CD8-positive, alpha-beta memory T cell (primary cell): ENCODE data around the gene CLDN3. TPM values are rescaled to one million over a fixed set of nuclear protein-coding genes. Genes with fewer than 3 reads are reported as not detected.
A peak's percentile ranks its signal among the peaks of the same experiment; 100 is the strongest.

ENCODE experiments used
- CTCF ChIA-PET: fragments of 350-600 bp; sonication (Branson Sonifier 250); formaldehyde crosslinking; loops from one replicate; lab custom pipeline; 2021; ENCODE audit warnings: antibody characterized with exemption; lab: Charles Lee
- POLR2A ChIA-PET: fragments of 350-600 bp; sonication (Branson Sonifier 250); formaldehyde crosslinking; loops from one replicate; lab custom pipeline; 2021; ENCODE audit warnings: antibody characterized with exemption; lab: Charles Lee
- DNase-seq, 5 donors: peaks; one replicate each; pipeline versions ENCODE4 v3.0.0 to v3.0.0-alpha.2; 2020 to 2022; ENCODE audit warnings: mixed read lengths in 1 of 5
- H3K27ac ChIP-seq: one replicate; pipeline ENCODE4 v1.7.0; 2013; ENCODE audit warnings: low read depth, mild to moderate bottlenecking, low read length, moderate library complexity
- H3K27me3 ChIP-seq: 2 replicates; pipeline ENCODE4 v1.7.0; 2013; ENCODE audit warnings: low read length, mild to moderate bottlenecking; ENCODE audit not compliant: insufficient read depth, poor library complexity, severe bottlenecking
- H3K36me3 ChIP-seq: 2 replicates; pipeline ENCODE4 v1.7.0; 2013; ENCODE audit warnings: mild to moderate bottlenecking, low read length, moderate library complexity; ENCODE audit not compliant: insufficient read depth
- H3K4me1 ChIP-seq: 2 replicates; pipeline ENCODE4 v1.7.0; 2013; ENCODE audit warnings: mild to moderate bottlenecking, low read length, moderate library complexity; ENCODE audit not compliant: insufficient read depth
- H3K4me3 ChIP-seq: 2 replicates; pipeline ENCODE4 v1.7.0; 2013; ENCODE audit warnings: mild to moderate bottlenecking, low read length
- H3K9me3 ChIP-seq: 2 replicates; pipeline ENCODE4 v1.7.0; 2013; ENCODE audit warnings: mild to moderate bottlenecking, low read length
- H3K27ac Mint-ChIP-seq, 8 donors: one replicate each; pipeline ENCODE4 v1.8.0; 2020 to 2021; ENCODE audit warnings: mixed read lengths in 8 of 8, mild to moderate bottlenecking in 6 of 8, inconsistent platforms in 3 of 8, moderate library complexity in 3 of 8
- H3K27me3 Mint-ChIP-seq, 2 donors: one replicate each; pipeline ENCODE4 v1.8.0; 2020 to 2021; ENCODE audit warnings: mixed read lengths in 2 of 2, mild to moderate bottlenecking in 1 of 2, moderate library complexity in 1 of 2
- H3K36me3 Mint-ChIP-seq, 3 donors: one replicate each; pipeline ENCODE4 v1.8.0; 2020 to 2021; ENCODE audit warnings: mixed read lengths in 3 of 3, inconsistent platforms in 1 of 3, mild to moderate bottlenecking in 1 of 3
- H3K4me1 Mint-ChIP-seq, 3 donors: one replicate each; pipeline ENCODE4 v1.8.0; 2020 to 2021; ENCODE audit warnings: mixed read lengths in 3 of 3, inconsistent platforms in 1 of 3, mild to moderate bottlenecking in 1 of 3
- H3K4me3 Mint-ChIP-seq, 7 donors: one replicate each; pipeline ENCODE4 v1.8.0; 2020 to 2021; ENCODE audit warnings: mixed read lengths in 7 of 7, mild to moderate bottlenecking in 6 of 7, moderate library complexity in 4 of 7, inconsistent platforms in 2 of 7
- H3K9me3 Mint-ChIP-seq, 5 donors: one replicate each; pipeline ENCODE4 v1.8.0; 2020 to 2022; ENCODE audit warnings: mixed read lengths in 5 of 5, mild to moderate bottlenecking in 3 of 5, moderate library complexity in 2 of 5, inconsistent platforms in 1 of 5
- polyA plus RNA-seq: library from polyadenylated mRNA; unstranded; fragments of 300-500 nt; fragmentation: Illumina TruSeq; gene quantifications from one replicate; pipeline ENCODE4 v1.2.3, GENCODE V29; 2021
- total RNA-seq, 2 experiments: library from RNA; stranded (reverse); gene quantifications; one replicate each; pipeline ENCODE4 v1.2.3, GENCODE V29; 2021

CLDN3 gene
- total and polyA plus RNA-seq, 3 experiments from 2014 or later: not detected

GRCh38 chr7:73768641-73769480 is 1.2 kb downstream of the CLDN3 start:
- no peaks in the 10 kb centered on the region for H3K9me3 ChIP-seq
- H3K27me3 Mint-ChIP-seq: peaks cover 32 to 44% of the 10 kb centered on the region in 2 donors
- POLR2A ChIA-PET: no interaction called here

DNA sequence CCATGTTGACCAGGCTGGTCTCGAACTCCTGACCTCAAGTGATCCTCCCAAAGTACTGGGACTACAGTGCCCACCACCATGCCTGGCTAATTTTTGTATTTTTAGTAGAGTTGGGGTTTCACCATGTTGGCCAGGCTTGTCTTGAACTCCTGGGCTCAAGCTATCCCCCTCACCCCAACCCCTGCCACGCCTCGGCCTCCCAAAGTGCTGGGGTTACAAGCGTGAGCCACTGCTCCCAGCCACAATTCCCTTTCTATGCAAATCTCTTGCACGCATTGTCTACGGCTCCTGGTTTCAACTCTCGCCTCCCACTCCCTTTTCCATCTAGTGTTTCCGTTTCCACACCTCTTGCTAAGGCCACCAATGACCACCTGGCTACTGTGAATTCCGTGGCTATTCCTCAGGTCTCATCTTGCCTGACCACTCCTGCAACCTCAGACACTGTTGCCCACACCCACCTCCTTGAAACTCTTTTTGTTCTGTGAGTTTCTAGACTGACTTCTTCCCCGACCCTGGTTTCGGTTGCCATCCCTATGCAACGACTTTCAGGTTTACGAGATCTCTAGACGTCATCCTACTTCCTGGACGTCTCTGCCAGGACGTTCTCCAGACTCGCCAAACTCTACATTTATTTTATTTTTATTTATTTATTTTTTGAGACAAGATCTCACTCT is 3.4 kb downstream of the CLDN3 start:
- H3K27me3 ChIP-seq: no peaks in the 10 kb centered on the region
- H3K4me1 ChIP-seq: no peaks in the 10 kb centered on the region
- Mint-ChIP-seq H3K27ac (no peak overlapping the region), H3K9me3 (no peaks in the 10 kb centered on the region), H3K36me3 (no peaks in the 10 kb centered on the region), H3K27me3 (peaks cover 21 to 34% of the 10 kb centered on the region in 2 donors), H3K4me3 (no peak overlapping the region), H3K4me1 (peaks cover 0 to 15% (median 2%) of the 10 kb centered on the region in 3 donors)
- no peaks in the 10 kb centered on the region for H3K36me3 ChIP-seq
- ChIA-PET CTCF (no interaction called here), POLR2A (no interaction called here)
- DNase-seq: no peak
- no peak overlapping the region for H3K4me3 ChIP-seq
- H3K9me3 ChIP-seq: no peaks in the 10 kb centered on the region
- no peak overlapping the region for H3K27ac ChIP-seq

More at GRCh38 chr7:73768641-73769480, 1.2 kb downstream of the CLDN3 start:
- H3K4me3 Mint-ChIP-seq: no peak overlapping the region
- H3K27ac Mint-ChIP-seq: no peak overlapping the region
- no peaks in the 10 kb centered on the region for H3K36me3 Mint-ChIP-seq
- H3K27me3 ChIP-seq: no peaks in the 10 kb centered on the region
- H3K4me1 ChIP-seq: no peaks in the 10 kb centered on the region
- no peak overlapping the region for H3K27ac ChIP-seq
- no peaks in the 10 kb centered on the region for H3K36me3 ChIP-seq
- no peaks in the 10 kb centered on the region for H3K9me3 Mint-ChIP-seq
- DNase-seq: no peak
- no peak overlapping the region for H3K4me3 ChIP-seq
- peaks cover 0 to 15% (median 2%) of the 10 kb centered on the region in 3 donors for H3K4me1 Mint-ChIP-seq
- CTCF ChIA-PET: no interaction called here

- ChIA-PET CTCF (no interaction called here), POLR2A (no interaction called here)
- Mint-ChIP-seq H3K27me3 (peaks cover 9 to 13% of the 10 kb centered on the region in 2 donors), H3K36me3 (no peaks in the 10 kb centered on the region), H3K9me3 (no peaks in the 10 kb centered on the region), H3K4me1 (no peaks in the 10 kb centered on the region), H3K27ac (no peak overlapping the region), H3K4me3 (no peak overlapping the region)
- Histone ChIP-seq H3K27ac (no peak overlapping the region), H3K4me1 (no peaks in the 10 kb centered on the region), H3K27me3 (no peaks in the 10 kb centered on the region), H3K4me3 (no peak overlapping the region), H3K36me3 (no peaks in the 10 kb centered on the region), H3K9me3 (no peaks in the 10 kb centered on the region)
- no peak for DNase-seq
These were observed 7.4 kb downstream of the CLDN3 start for GRCh38 chr7:73762659-73762999.

DNA sequence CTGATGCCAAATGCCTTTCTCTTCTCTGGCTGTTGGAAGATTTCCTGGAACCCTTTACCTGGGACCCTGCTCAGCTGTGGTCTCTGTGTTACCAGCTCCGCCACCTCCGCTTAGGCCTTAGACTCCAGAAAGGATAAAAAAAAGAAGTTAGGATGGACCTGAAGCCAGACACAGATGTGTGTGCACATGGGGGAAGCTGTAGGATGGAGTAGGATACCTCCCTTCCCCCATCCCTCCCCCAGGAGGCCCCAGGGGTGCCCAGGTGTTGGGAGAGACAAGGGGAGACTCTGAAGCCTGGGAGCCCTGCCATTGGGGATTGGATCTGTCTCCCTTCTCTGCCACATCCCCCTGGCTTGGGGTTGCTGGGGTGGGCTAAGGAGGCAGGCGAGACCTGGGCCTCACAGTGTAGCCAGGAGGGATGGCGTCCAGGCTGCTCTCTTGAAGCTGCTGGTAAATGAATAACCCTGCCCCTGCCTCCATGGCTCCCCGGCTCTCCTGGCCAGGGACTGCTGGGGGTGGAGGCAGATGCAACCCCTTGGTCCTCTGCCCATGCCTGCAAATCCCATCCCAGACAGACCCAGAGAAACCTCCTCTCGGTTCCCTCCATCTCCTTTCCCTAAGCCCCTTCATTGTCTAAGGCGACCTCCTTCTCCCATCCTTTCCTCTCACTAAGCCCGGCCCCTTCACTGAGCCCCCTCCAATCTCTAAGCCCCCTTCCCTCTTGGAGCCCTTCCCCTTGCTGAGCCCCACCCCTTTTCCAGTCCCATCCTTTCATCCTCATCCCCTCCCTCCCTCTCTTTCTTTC is 8.0 kb downstream of the CLDN3 start:
- H3K4me3 Mint-ChIP-seq: no peak overlapping the region
- DNase-seq: no peak
- CTCF ChIA-PET: no interaction called here
- Histone ChIP-seq H3K27ac (no peak overlapping the region), H3K9me3 (no peaks in the 10 kb centered on the region), H3K27me3 (no peaks in the 10 kb centered on the region), H3K4me1 (no peaks in the 10 kb centered on the region), H3K36me3 (no peaks in the 10 kb centered on the region), H3K4me3 (no peak overlapping the region)
- POLR2A ChIA-PET: no interaction called here
- H3K27ac Mint-ChIP-seq: no peak overlapping the region
- no peaks in the 10 kb centered on the region for H3K9me3 Mint-ChIP-seq
- H3K27me3 Mint-ChIP-seq: peaks cover 5 to 8% of the 10 kb centered on the region in 2 donors
- H3K36me3 Mint-ChIP-seq: no peaks in the 10 kb centered on the region
- H3K4me1 Mint-ChIP-seq: no peaks in the 10 kb centered on the region

- no peaks in the 10 kb centered on the region for H3K36me3 Mint-ChIP-seq
- POLR2A ChIA-PET: no interaction called here
These were observed 11.4 kb downstream of the CLDN3 start for GRCh38 chr7:73758581-73759138.

DNA sequence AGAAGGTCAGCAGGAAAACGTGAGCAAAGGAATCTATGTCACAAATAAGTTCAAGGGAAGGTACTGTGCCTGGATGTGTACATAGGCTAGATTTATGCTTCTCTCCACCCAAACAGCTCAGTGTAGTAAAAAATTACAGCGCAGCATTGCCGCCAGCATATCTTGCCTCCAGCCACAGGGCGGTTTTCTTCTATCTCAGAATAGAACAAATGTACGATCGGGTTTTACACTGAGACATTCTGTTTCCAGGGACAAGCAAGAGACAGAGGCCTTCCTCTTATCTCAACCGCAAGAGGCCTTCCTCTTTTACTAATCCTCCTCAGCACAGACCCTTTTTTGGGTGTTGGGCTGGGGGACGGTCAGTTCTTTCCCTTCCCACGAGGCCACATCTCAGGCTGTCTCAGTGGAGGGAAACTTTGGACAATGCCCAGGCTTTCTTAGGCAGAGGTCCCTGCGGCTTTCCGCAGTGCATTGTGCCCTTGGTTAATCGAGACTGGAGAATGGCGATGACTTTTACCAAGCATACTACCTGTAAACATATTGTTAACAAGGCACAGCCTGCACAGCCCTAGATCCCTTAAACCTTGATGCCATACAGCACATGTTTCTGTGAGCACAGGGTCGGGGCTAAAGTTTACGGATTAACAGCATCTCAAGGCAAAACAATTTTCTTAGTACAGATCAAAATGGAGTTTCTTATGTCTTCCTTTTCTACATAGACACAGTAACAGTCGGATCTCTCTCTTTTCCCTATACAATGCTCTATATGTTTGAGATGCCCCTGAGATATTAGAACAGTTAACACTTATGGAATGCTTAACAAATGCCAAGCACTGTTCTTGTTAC is 19.9 kb downstream of the CLDN3 start:
- no peaks in the 10 kb centered on the region for H3K36me3 Mint-ChIP-seq
- ChIA-PET POLR2A (no interaction called here), CTCF (no interaction called here)
- H3K4me3 Mint-ChIP-seq: no peak overlapping the region
- Histone ChIP-seq H3K9me3 (no peaks in the 10 kb centered on the region), H3K4me1 (no peaks in the 10 kb centered on the region), H3K4me3 (no peak overlapping the region), H3K27ac (no peak overlapping the region), H3K27me3 (no peaks in the 10 kb centered on the region), H3K36me3 (no peaks in the 10 kb centered on the region)
- no peak for DNase-seq
- peak overlapping the region in 1 of 8 donors; percentile 23 for H3K27ac Mint-ChIP-seq
- no peaks in the 10 kb centered on the region for H3K9me3 Mint-ChIP-seq
- H3K4me1 Mint-ChIP-seq: no peaks in the 10 kb centered on the region
- H3K27me3 Mint-ChIP-seq: peaks cover 8 to 26% of the 10 kb centered on the region in 2 donors

More at GRCh38 chr7:73758581-73759138, 11.4 kb downstream of the CLDN3 start:
- H3K4me3 Mint-ChIP-seq: no peak overlapping the region
- no peak overlapping the region for H3K27ac ChIP-seq
- peaks cover 0 to 6% of the 10 kb centered on the region in 2 donors for H3K27me3 Mint-ChIP-seq
- H3K9me3 ChIP-seq: no peaks in the 10 kb centered on the region
- DNase-seq: no peak
- no peaks in the 10 kb centered on the region for H3K4me1 ChIP-seq
- H3K27me3 ChIP-seq: no peaks in the 10 kb centered on the region
- H3K27ac Mint-ChIP-seq: no peak overlapping the region
- H3K4me1 Mint-ChIP-seq: no peaks in the 10 kb centered on the region
- H3K9me3 Mint-ChIP-seq: no peaks in the 10 kb centered on the region
- CTCF ChIA-PET: interaction anchor here (0.9 kb wide), 1 partner anchor 151 kb away, joined by 3 read pairs; no protein-coding TSS in a partner anchor
- no peaks in the 10 kb centered on the region for H3K36me3 ChIP-seq
- no peak overlapping the region for H3K4me3 ChIP-seq

DNA sequence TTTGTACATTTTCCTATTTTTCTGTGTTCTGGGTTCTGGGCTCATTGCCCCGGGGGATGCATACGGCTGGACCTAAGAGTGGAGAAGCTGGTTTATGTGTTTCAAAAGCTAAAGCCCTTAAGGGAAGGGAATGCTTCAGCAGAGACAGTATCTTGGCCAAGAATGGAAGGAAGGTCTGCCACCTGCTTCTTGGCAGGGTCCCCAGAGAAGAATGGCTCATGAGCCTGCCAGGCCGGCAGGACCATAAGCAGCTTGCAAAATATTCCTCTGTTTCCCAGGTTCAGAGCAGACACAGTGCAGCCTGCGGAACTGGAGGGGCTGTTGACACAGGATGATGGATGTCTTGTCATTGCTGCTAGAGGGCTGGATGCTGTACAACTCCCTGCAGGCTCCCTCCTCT is 23.7 kb downstream of the CLDN3 start:
- Mint-ChIP-seq H3K27me3 (peaks cover 5 to 16% of the 10 kb centered on the region in 2 donors), H3K36me3 (no peaks in the 10 kb centered on the region), H3K27ac (no peak overlapping the region), H3K4me3 (no peak overlapping the region), H3K9me3 (no peaks in the 10 kb centered on the region), H3K4me1 (no peaks in the 10 kb centered on the region)
- no peaks in the 10 kb centered on the region for H3K27me3 ChIP-seq
- no peak overlapping the region for H3K27ac ChIP-seq
- no peak for DNase-seq
- ChIA-PET POLR2A (no interaction called here), CTCF (no interaction called here)
- no peaks in the 10 kb centered on the region for H3K4me1 ChIP-seq
- no peak overlapping the region for H3K4me3 ChIP-seq
- no peaks in the 10 kb centered on the region for H3K36me3 ChIP-seq
- no peaks in the 10 kb centered on the region for H3K9me3 ChIP-seq
